Tibial artery (tissue), 4 donors: Measurements from ENCODE around the gene KRT6B.
"Not testable (repeated sequence)": the region's sequence is repeated elsewhere in the genome, so short reads cannot be mapped to it uniquely, and the experiment has no call there.

ENCODE experiments used
- DNase-seq, 2 donors: peaks; one replicate each; pipeline ENCODE4 v3.0.0-alpha.2; 2019
- H3K27ac ChIP-seq, 2 donors: fragments of 200-600 bp; sonication (generic) in 1 of 2; 1 replicate in 1 of 2; 2 replicates in 1 of 2; pipeline ENCODE4 v1.5.1; 2018 to 2019; ENCODE audit warnings: mild to moderate bottlenecking in 1 of 2
- H3K27me3 ChIP-seq, 2 donors: fragments of 200-600 bp; sonication (generic) in 1 of 2; one replicate each; pipeline versions ENCODE4 v1.5.1 to v1.6.0; 2016 to 2019
- H3K36me3 ChIP-seq, 3 donors: fragments of 200-600 bp; sonication (generic) in 2 of 3; one replicate each; pipeline ENCODE4 v1.5.1; 2016 to 2019; ENCODE audit warnings: mild to moderate bottlenecking in 2 of 3
- H3K4me1 ChIP-seq, 4 donors: fragments of 200-600 bp; sonication (generic) in 2 of 4; 1 replicate in 3 of 4; 2 replicates in 1 of 4; pipeline ENCODE4 v1.5.1; 2016 to 2019
- H3K4me3 ChIP-seq, 2 donors: fragments of 200-600 bp; sonication (generic) in 1 of 2; 1 replicate in 1 of 2; 2 replicates in 1 of 2; pipeline ENCODE4 v1.5.1; 2018 to 2019; ENCODE audit warnings: mild to moderate bottlenecking in 2 of 2
- H3K9me3 ChIP-seq, 3 donors: fragments of 200-600 bp; sonication (generic) in 1 of 3; one replicate each; pipeline ENCODE4 v1.5.1; 2016 to 2019
- CTCF ChIP-seq, 2 experiments: fragments of 200-600 bp in 1 of 2; fragments of 450-650 bp in 1 of 2; IDR thresholded peaks; one replicate each; pipeline ENCODE4 v1.5.1; 2017 to 2019; ENCODE audit warnings: antibody characterized with exemption in 2 of 2, mild to moderate bottlenecking in 1 of 2, moderate library complexity in 1 of 2
- intact Hi-C: fragments of 100-400 bp; cut with DNase I; formaldehyde crosslinking; loops from one replicate; pipeline ENCODE4 v1.15.0; 2023; ENCODE audit warnings: low total_unique reads

KRT6B gene

GRCh38 chr12:52452101-52452500 lies at the start of gene KRT6B:
Gene KRT6B, minus strand, starts transcription at chr12:52452146. Its CDS starts 68 bp downstream, at chr12:52452078.
- Histone ChIP-seq H3K27ac (no peak within 1 kb of the TSS), H3K4me3 (no peak within 1 kb of the TSS), H3K27me3 (peaks cover 0 to 4% of the 10 kb centered on the region in 2 donors), H3K36me3 (no peaks in the 10 kb centered on the region), H3K4me1 (no peaks in the 10 kb centered on the region), H3K9me3 (no peaks in the 10 kb centered on the region)
- DNase-seq: no peak
- intact Hi-C loops: no loop called here
- TF ChIP-seq CTCF (IDR thresholded peaks at IDR 0.05): no peak

- intact Hi-C loops: no loop called here
- no peaks in the 10 kb centered on the region for H3K27me3 ChIP-seq
Measured at GRCh38 chr12:52501490-52501889, 49.5 kb upstream of the KRT6B start.

DNA sequence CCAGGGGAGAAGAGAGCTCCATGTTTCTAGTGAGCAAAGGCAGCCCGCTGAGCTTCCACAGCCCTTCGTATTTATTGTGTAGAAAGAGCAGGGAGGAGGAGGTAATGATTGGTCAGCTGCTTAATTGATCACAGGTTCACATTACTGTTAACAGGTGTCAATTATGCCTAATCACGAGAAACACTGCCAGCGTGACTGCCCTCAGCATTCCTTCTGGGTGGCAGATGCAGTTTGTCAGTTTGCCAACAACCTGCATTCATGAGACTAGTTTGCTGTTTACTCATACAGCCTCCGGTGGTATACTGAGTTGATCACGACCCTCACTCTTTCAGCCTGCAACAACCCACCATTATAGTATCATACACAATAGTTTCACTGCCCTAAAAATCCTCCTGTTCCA lies 48.6 kb upstream of the KRT6B start:
- H3K27ac ChIP-seq, H3K4me3 ChIP-seq, DNase-seq, intact Hi-C loops, H3K27me3 ChIP-seq, H3K36me3 ChIP-seq, H3K9me3 ChIP-seq, H3K4me1 ChIP-seq: not testable (repeated sequence)

More at GRCh38 chr12:52501490-52501889, 49.5 kb upstream of the KRT6B start:
- Histone ChIP-seq H3K4me1 (no peaks in the 10 kb centered on the region), H3K27ac (no peak overlapping the region), H3K9me3 (no peaks in the 10 kb centered on the region), H3K36me3 (no peaks in the 10 kb centered on the region), H3K4me3 (no peak overlapping the region)
- DNase-seq: no peak
- no peak for TF ChIP-seq CTCF (IDR thresholded peaks at IDR 0.05)

DNA sequence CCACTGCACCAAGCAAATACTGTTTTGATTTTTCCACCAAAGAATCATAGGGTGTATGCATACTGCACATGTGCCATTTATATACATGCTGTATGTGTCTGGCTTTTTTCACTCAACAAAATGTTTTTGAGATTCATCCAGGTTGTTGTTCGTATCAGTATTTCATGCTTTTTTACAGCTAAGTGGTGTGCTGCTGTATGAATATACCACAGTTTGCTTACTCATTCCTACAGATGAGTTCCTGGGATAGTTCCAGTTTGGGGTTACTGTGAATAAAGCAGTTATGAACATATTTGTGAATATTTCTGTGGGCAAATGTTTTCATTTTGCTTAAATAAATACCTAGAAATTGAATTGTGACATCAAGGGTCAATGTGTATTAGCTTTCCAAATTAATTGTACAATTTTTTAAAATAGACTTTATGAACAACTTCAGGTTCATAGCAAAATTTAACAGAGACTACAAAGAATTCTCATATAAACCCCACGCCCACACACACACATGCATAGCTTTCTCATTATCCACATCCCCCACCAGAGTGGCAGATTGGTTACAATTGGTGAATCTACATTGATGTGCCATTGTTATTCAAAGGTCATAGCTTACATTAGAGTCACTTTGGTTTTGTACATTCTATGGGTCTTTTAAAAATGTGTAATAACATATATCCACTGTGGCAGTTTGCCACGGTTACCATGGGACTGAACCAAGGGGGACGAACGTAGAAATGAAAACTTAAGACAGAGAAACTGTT lies 48.0 kb upstream of the KRT6B start:
- intact Hi-C loops: no loop called here
- no peaks in the 10 kb centered on the region for H3K36me3 ChIP-seq
- no peak overlapping the region for H3K4me3 ChIP-seq
- H3K9me3 ChIP-seq: no peaks in the 10 kb centered on the region
- peaks cover 0 to 5% (median under 1%) of the 10 kb centered on the region in 4 donors for H3K4me1 ChIP-seq
- no peak for TF ChIP-seq CTCF (IDR thresholded peaks at IDR 0.05)
- no peak for DNase-seq
- H3K27ac ChIP-seq: no peak overlapping the region
- H3K27me3 ChIP-seq: peaks cover 0 to 3% of the 10 kb centered on the region in 2 donors

DNA sequence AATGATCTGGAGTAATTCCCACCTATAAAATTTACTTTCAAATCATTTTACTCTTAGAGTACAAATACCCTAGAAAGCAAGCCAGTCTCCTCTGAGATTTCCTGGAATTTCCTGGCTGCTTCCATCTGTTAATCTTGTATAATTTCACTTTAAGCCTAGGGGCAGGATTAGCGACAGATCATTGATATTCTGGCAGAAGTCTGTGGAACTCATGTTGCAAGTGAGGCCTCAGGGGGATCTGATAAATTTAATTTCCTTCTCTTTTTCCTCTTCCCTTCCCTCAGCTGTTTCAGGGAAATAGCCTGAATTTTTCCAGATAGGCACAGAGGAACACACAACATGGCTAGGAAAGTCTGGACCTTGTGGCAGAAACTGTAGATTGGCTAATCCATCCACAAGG lies 47.0 kb upstream of the KRT6B start:
- no peak for TF ChIP-seq CTCF (IDR thresholded peaks at IDR 0.05)
- no peak overlapping the region for H3K4me3 ChIP-seq
- intact Hi-C loops: no loop called here
- DNase-seq: no peak
- no peaks in the 10 kb centered on the region for H3K36me3 ChIP-seq
- peaks cover 0 to 3% of the 10 kb centered on the region in 2 donors for H3K27me3 ChIP-seq
- no peak overlapping the region for H3K27ac ChIP-seq
- H3K9me3 ChIP-seq: no peaks in the 10 kb centered on the region
- peaks cover 0 to 11% (median 4%) of the 10 kb centered on the region in 4 donors for H3K4me1 ChIP-seq

DNA sequence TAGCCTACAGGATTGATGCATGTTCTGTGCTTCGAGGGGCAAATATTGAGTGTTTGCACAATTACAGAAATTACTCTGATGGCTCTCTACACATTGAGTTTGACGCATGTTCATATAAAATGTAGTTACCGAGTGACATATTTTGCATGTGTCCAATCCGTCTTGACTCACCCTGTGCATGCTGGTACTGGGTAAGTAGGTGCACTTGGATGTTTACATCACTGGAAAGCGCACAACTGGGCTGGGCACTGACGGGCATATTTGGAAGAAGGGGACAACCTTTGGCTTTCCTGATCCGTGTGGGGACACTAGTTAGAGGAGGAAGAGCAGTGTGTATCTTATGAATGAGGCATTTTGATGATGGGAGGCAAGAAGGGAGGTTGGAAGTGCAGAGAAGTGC lies 46.0 kb upstream of the KRT6B start:
- intact Hi-C loops: no loop called here

More for the DNA sequence above, 46.0 kb upstream of the KRT6B start:
- no peak for DNase-seq
- TF ChIP-seq CTCF (IDR thresholded peaks at IDR 0.05): no peak
- Histone ChIP-seq H3K27ac (no peak overlapping the region), H3K4me1 (peaks cover 0 to 12% (median 4%) of the 10 kb centered on the region in 4 donors), H3K27me3 (peaks cover 0 to 3% of the 10 kb centered on the region in 2 donors), H3K9me3 (no peaks in the 10 kb centered on the region), H3K4me3 (no peak overlapping the region), H3K36me3 (no peaks in the 10 kb centered on the region)
